ENCODE results near the gene CR1. TPM values are rescaled to one million over a fixed set of nuclear protein-coding genes. Genes with fewer than 3 reads are reported as not detected.
"Not testable (repeated sequence)": the region's sequence is repeated elsewhere in the genome, so short reads cannot be mapped to it uniquely, and the experiment has no call there.

CR1 gene
- total RNA-seq, 1 experiment from 2014 or later: not detected

DNA sequence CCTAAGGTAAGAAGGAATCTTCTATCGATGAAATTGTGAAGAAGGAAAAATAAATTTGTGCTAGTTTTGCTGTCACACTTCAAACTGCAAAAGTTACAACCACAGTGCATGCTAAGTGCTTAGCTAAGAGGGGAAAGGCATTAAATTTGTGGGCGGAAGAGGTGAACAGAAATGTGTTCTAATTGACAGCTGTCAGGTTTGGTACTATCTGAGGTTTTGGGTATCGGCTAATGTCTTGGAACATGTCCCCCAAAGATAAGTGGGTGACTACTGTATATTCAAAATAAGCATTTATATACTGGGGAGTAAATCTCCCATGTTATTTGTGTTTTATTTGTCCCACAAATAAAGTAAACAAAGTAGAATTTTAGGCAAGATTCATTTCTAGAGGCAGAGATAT, 8.0 kb downstream of the CR1 start:
- no peak for DNase-seq (ENCODE audit: low spot score)

DNA sequence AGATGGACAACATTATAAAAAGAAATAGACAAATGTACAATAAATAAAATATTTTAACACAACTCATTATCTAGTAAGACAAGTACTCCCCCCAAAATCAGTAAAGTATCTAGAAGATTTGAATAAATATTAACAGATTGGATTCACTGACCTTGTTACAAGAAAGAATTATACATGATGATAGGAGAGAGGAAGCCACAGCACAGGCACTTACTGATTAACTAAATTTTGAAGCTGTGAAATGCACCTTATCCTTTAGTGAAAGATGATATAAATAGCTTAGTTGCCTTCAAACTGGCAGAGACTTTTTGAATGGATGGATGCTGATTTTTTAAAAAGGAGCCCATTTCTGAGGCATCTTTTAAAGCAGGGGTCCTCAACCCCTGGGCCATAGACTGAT, 8.5 kb downstream of the CR1 start:
- DNase-seq (ENCODE audit: low spot score): no peak

DNA sequence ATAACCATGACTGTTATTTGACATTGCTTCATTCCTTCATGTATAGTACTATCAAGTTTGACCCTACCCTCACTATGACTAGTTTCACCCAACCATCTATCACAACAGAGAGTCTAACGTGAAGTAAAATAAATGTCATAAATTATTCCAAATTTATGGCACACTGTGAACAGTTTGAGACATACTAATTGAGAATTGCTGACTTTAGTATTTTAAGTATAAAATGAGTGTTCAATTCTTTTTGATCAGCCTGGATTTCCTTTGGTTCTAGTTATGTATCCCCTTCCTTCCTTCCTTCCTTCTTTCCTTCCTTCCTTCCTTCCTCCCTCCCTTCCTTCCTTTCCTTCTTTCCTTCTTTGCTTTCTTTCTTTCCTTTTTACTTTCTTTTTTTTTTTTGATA, 14.5 kb downstream of the CR1 start:
- no peak for DNase-seq (ENCODE audit: low spot score)

DNA sequence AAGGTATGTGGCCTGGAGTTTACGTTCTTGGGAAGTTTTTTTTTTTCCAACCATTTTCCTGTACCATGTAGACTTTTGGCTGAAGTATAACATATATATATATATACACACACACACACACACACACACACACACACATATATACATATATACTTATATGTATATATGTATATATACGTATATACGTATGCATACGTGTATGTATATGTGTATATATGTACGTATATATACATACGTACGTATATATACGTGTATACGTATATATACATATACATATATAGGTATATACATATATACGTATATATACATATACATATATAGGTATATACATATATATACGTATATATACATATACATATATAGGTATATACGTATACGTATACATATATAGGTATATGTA, 18.9 kb downstream of the CR1 start:
- no peak for DNase-seq (ENCODE audit: low spot score)

DNA sequence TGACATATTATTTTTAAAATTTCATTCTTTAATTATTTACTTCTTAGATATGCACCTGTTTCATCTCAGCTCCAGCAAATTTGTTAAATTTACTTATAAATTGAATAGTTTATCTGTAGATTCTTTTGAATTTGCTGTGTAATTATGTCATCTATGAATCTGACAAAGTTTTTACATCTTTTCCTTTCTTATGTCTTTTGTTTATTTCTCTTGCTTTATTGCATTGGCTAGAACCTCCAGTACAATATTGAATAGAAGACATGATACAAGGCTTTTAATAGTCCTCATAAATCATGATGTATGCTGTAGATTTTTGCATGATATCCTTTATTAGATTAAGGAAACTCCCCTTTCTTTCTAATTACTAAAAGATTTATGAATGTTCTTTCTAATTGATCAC, 20.8 kb downstream of the CR1 start:
- DNase-seq (ENCODE audit: low spot score): no peak

DNA sequence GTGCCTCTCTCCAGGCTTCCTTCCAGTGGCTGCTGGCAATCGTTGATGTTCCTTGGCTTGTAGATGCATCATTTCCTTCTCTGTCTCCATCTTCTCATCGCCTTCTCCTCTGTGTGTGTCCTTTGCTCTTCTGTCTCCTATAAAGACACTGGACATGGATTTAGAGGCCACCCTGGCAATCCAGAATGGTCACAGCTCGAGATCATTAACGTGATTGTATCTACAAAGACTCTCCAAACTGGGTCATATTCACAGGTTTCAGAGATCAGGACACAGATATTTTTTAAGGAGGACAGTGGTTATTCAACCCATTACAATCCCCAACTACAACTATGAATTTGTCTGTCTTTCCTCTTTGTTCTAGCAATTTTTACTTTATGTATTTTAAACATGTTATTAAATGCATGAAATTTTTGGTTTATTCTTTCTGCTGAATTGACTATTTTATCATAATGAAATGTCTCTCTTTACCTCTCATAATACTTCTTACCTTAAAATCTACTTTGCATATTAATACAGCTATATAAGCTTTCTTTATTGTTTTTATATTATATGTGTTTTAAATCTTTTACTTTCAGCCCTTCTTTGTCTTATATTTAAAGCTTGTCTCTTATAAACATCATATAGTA, 22.8 kb downstream of the CR1 start:
- no peak for DNase-seq (ENCODE audit: low spot score)

DNA sequence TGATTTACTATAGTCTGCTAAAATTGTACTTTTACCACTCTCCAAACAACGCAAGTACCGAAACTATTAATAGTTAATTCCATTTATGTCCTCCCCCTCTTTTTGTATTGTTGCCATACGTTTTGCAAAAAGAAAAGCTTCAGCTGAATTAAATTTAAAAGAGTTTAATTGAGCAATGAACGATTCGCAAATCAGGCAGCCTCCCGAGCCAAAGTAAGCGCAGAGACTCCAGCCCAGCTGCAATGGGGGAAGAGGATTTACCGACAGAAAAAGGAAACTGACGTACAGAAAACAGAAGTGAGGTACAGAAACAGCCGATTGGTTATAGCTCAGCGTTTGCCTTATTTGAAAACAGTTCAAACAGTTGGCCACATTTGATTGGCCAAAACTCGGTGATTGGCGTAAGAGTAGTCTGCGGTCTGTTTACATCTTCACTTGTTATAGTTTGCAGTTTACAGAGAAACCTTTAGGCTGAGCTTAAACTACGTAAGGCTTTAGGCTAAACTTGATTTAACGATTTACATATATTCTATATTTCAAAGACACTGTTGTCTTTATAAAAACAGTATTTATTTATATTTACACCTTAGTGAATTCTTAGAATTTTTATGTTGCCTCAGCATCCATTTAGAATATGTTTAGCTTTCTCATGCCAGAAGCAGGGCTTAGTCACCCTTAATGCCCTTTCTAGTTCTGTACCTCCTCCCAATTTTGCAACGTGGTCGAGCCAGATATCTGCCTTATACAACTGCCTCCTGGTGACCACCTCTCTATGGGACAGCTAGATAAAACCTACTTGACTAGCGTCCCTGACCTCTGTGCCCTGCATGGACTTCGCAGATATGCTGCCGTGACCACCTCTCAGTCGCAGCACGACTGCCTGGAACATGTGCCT, 23.8 kb downstream of the CR1 start:
- no peak for DNase-seq (ENCODE audit: low spot score)

DNA sequence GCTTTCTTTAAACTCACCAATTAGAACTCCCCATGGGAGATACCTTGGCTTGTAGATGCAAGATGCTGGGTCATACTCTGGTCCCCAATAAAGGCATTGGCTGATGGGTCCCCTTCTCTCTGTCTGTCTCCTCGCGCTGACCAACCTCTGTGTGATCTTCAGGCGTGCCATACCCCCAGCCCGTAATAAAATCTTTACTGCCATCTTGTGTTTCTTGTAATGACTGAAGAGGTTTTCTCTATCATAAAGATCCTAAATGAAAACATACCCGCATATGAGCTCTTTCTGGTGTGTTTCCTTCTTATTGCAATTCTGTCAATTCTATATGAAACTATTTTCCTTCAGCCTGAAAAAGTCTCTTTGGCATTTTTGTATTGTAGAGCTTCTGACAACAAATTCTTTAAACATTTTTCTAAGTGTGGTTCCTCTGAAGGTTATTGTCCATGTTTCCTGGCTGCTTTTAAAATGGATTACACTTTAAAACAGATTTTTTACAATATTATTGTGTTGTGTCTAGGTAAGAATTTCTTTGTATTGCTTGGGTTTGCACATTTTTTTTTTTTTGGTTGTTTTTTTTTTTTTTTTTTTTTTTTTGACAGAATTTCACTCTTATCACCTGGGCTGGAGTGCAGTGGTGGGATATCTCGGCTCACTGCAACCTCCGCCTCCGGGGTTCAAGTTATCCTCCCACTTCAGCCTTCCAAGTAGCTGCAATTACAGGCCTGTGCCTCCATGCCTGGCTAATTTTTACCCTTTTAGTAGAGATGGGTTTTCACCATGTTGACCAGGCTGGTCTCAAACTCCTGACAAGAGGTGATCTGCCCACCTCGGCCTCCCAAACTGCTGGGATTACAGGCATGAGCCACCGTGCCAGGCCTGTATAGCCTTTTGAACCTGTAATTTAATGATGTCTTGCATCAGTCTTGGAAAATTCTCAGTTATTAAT, 24.7 kb downstream of the CR1 start:
- DNase-seq (ENCODE audit: low spot score): not testable (repeated sequence)

DNA sequence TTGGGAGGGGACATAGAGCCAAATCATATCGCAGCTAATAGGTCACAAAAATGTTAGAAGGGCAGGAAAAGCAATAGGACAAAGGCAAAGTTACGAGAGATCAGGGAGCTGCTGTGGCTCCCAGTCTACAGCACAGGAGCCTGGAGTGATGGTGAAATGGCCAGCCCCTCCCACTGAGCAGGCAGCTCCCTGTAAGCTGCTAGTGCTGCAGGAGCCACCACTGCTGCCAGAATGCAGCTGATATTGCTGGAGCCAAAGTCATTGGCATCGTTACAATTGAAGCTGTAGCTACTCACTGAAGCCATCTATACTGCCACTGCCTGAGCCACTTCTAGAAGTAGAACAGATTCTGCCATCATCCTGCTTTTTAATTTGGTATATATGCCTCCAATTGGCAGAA, 29.3 kb downstream of the CR1 start:
- DNase-seq (ENCODE audit: low spot score): not testable (repeated sequence)

DNA sequence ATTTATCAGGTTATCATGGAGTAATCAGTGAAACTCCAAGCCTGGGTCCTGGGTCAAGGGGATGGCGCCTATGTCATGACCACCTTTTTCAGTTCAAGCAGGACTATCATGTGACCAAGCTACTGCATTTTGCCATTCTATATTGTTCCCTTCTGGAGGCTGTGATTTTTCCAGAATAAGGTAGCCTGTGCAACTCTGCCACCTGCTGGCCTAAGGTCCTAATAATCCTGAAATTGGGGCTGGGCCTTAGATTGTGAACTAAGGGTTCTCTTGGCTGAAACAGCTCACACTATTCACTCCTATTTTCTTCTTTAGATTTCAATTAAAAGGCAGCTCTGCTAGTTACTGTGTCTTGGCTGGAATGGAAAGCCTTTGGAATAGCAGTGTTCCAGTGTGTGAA, 32.4 kb downstream of the CR1 start:
- not testable (repeated sequence) for DNase-seq (ENCODE audit: low spot score)

DNA sequence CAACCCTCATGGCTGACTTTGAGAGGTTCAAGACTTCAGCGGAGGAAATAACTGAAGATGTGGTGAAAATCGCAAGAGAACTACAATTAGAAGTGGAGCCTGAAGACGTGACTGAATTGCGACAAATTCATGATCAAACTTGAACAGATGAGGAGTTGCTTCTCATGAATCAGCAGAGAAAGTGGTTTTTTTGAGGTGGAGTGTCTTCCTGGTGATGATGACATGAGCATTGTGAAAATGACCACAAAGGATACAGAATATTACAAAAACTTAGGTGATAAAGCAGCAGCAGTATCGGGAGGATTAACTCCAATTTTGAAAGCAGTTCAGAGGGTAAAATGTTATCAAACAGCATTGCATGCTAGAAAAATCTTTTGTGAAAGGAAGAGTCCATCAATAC, 40.3 kb downstream of the CR1 start:
- DNase-seq (ENCODE audit: low spot score): not testable (repeated sequence)

DNA sequence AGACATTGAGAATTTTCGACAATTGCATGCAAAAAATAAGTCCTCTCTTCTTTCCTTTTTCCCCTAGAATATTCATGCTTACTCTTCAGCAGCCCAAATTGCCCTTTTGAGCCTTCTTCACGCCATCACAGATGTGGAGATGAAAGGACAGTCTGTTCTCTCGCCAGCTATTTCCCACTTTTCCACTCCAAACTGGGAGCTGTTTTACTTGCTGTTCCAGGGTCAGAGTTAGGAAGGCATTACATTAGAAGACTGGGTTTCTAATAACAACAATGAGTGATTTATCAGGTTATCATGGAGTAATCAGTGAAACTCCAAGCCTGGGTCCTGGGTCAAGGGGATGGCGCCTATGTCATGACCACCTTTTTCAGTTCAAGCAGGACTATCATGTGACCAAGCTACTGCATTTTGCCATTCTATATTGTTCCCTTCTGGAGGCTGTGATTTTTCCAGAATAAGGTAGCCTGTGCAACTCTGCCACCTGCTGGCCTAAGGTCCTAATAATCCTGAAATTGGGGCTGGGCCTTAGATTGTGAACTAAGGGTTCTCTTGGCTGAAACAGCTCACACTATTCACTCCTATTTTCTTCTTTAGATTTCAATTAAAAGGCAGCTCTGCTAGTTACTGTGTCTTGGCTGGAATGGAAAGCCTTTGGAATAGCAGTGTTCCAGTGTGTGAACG, 50.9 kb downstream of the CR1 start:
- not testable (repeated sequence) for DNase-seq (ENCODE audit: low spot score)

DNA sequence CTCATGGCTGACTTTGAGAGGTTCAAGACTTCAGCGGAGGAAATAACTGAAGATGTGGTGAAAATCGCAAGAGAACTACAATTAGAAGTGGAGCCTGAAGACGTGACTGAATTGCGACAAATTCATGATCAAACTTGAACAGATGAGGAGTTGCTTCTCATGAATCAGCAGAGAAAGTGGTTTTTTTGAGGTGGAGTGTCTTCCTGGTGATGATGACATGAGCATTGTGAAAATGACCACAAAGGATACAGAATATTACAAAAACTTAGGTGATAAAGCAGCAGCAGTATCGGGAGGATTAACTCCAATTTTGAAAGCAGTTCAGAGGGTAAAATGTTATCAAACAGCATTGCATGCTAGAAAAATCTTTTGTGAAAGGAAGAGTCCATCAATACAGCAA, 58.9 kb downstream of the CR1 start:
- DNase-seq (ENCODE audit: low spot score): not testable (repeated sequence)

DNA sequence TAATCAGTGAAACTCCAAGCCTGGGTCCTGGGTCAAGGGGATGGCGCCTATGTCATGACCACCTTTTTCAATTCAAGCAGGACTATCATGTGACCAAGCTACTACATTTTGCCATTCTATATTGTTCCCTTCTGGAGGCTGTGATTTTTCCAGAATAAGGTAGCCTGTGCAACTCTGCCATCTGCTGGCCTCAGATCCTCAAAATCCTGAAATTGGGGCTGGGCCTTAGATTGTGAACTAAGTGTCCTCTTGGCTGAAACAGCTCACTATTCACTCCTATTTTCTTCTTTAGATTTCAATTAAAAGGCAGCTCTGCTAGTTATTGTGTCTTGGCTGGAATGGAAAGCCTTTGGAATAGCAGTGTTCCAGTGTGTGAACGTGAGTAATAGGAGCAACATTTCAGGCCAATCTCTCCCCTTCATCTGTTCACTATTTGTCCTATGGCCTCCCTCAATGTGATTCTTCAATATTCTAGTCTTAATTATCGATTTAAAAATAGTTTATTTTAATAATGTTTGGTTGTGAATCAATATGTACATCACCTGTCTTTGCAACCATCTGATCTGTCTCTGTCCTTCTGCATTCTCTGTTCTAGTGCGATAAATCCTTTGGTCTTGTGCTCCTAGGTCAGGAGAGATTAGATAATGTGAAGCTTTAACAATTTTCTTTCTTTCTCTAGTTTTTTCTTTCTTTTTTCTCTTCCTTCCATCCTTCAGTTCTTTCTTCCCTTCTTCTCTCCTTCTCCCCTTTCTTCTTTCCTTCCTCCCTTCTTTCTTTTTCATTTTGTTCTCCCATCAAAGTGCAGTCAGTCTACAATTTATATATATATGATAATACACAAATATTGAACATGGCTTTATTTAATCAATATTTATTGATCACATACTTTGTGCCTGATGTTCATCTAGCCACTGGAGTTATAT, 69.8 kb downstream of the CR1 start:
- DNase-seq (ENCODE audit: low spot score): peak; percentile 16

DNA sequence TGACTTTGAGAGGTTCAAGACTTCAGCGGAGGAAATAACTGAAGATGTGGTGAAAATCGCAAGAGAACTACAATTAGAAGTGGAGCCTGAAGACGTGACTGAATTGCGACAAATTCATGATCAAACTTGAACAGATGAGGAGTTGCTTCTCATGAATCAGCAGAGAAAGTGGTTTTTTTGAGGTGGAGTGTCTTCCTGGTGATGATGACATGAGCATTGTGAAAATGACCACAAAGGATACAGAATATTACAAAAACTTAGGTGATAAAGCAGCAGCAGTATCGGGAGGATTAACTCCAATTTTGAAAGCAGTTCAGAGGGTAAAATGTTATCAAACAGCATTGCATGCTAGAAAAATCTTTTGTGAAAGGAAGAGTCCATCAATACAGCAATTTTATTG, 76.0 kb downstream of the CR1 start:
- not testable (repeated sequence) for DNase-seq (ENCODE audit: low spot score)

DNA sequence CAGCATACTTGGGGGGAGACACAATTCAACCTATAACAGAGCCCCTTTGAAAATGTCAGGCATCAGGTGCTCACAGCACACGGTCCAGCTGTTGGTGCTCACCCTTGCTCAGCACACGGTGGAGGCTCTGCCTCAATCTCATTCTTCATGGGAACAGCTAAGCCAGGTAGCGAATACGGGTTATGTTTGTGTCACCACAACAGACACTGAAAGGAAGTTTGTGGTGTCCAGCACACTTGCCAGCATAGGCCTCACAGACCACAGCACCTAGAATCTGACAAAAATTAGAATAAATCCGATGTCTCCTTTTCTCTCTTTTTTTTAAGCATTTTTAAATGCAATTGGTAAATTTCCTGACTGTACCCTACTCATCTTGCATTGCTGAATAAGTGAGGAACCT, 77.1 kb downstream of the CR1 start:
- DNase-seq (ENCODE audit: low spot score): not testable (repeated sequence)

DNA sequence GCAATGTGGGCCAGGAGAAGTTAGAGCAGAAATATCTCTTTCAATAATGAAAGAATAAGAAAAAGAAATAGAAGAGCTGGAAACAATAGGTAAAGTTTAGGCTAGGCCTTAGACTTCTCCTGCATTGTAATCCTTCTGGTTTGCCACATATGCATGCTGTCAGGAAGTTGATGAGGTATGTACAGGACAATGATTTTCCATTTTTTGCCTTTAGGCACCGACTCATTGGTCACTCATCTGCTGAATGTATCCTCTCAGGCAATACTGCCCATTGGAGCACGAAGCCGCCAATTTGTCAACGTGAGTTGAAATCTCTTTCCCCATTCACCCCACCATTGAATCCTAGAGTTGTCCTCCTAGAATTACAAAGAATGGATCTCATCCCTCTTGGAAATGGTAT, 79.4 kb downstream of the CR1 start:
- DNase-seq (ENCODE audit: low spot score): not testable (repeated sequence)

DNA sequence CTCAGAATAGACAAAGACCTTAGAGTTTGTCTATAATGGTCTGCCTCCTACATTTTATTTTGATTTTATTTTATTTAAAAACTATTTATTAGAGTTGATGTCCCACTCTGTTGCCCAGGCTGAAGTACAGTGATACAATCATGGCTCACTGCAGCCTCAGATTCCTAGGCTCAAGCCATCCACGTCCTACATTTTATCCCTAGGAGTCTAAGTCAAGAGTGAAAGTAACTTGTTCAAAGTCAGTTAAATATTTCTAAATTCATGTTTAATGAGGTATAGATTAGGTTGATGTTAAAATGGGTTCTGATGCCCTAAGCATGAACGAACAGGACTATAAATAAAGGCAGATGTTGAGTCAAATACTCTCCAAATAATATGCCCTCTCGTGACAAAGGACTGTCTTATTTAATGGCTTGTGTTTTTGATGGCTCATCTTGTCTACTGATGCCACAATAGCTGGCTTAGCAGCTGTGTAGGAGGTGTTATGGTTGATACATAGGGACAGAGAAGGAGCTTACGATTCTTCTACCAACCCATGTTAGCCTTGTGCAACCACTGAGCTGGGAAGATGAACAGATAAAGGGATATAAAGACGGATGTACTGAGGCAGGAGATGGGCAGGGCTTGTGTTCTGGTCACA, 83.0 kb downstream of the CR1 start:
- DNase-seq (ENCODE audit: low spot score): no peak

DNA sequence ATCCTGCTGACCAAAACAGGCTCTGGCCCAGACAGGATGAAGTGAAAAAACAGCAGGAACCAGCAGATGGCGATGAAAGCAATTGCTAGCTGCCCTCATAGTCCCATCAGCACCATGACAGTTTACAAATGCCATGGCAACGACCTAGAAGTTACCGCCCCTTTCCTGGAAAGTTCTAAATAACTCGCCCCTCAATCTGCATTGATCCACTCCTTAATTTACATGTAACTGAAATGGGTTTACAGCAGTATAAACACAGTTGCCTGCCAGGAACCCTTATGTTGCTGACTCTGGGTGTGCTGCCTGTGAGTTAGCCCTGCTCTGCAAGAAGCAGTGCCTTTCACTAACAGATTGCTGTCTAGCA, 83.5 kb downstream of the CR1 start:
- DNase-seq (ENCODE audit: low spot score): peak; percentile 83

Measured in A172 (cell line).